ENCODE data around the gene SEC16A. TPM values are rescaled to one million over a fixed set of nuclear protein-coding genes. Genes with fewer than 3 reads are reported as not detected.

Gene SEC16A
- total and polyA plus RNA-seq, 2 donors (not counting 3 experiments of a cell fraction or from before 2014, with no cell fraction given), result 34.5 to 80.6 TPM

- CTCF ChIA-PET, result interaction anchor here (0.8 to 1.5 kb wide), 7 partner anchors 9 to 97 kb away, joined by 3 to 12 read pairs (median 3); partner anchors contain the start of gene INPP5E
Observed at GRCh38 chr9:136409557-136410455, 73.0 kb downstream of the SEC16A start.

GRCh38 chr9:136407911-136408310 is 74.9 kb downstream of the SEC16A start:
- FAIRE-seq (no peak), DNase-seq (ENCODE audit: low read depth, low spot score) (no peak)
- H3K4me3 ChIP-seq (replicated peaks in 1 of 3; ENCODE audit: insufficient read depth in 1 of 3, low read depth in 1 of 3, low read length in 3 of 3), result no peak overlapping the region
- H2AFZ ChIP-seq (ENCODE audit: low read depth, low read length), result no peak overlapping the region
- no peak overlapping the region for H3K27ac ChIP-seq (ENCODE audit: insufficient read depth, low read depth, low read length)
- intact Hi-C loops (cut with micrococcal nuclease) (no loop called here), dilution Hi-C loops (cut with MboI; ENCODE audit: extremely low pct_ligation_motif_present, low sequenced_read_pairs) (no loop called here)
- peaks cover 20% of the 10 kb centered on the region for H3K4me1 ChIP-seq (ENCODE audit: control insufficient read depth, extremely low read depth, insufficient read depth, low read length)
- no peaks in the 10 kb centered on the region for H3K9me1 ChIP-seq (replicated peaks; ENCODE audit: control insufficient read depth, extremely low read depth, insufficient read depth, low read length)
- H4K20me1 ChIP-seq (replicated peaks; ENCODE audit: control insufficient read depth, extremely low read depth, insufficient read depth, low read length), result no peaks in the 10 kb centered on the region
- CTCF ChIA-PET, result no interaction called here
- H3K9ac ChIP-seq (replicated peaks; ENCODE audit: extremely low read depth, insufficient read depth, low read length), result no peak overlapping the region
- H3K79me2 ChIP-seq (ENCODE audit: control insufficient read depth, insufficient read depth, low read length), result peaks cover 38% of the 10 kb centered on the region
- TF ChIP-seq CTCF (IDR thresholded peaks at IDR 0.05; ENCODE audit: extremely low read depth in 1 of 2, insufficient read depth in 1 of 2, low read depth in 1 of 2, low read length in 2 of 2), result no peak
- TF ChIP-seq MAX (IDR thresholded peaks at IDR 0.05; ENCODE audit: insufficient read depth, insufficient read length), result no peak
- no peak for TF ChIP-seq EZH2 (IDR thresholded peaks at IDR 0.05; ENCODE audit: borderline replicate concordance, low read depth, low read length, severe bottlenecking)
- no peak for TF ChIP-seq JUN (IDR thresholded peaks at IDR 0.05; ENCODE audit: borderline replicate concordance, insufficient read depth, insufficient read length, low read depth)
- no peak for TF ChIP-seq GATA2 (IDR thresholded peaks at IDR 0.05; ENCODE audit: insufficient read depth, insufficient read length, low read depth, low read length)
- H3K36me3 ChIP-seq (ENCODE audit: control insufficient read depth in 2 of 2, extremely low read depth in 1 of 2, insufficient read depth in 2 of 2, low read length in 2 of 2), result peaks cover 0 to 22% of the 10 kb centered on the region in 2 experiments
- POLR2A ChIA-PET, result no interaction called here
- no TSS peak for BruUV-seq (replicated peaks)
- no peaks in the 10 kb centered on the region for H3K27me3 ChIP-seq (ENCODE audit: control insufficient read depth in 2 of 2, insufficient read depth in 2 of 2, low read length in 2 of 2)
- H3K4me2 ChIP-seq (ENCODE audit: insufficient read depth, low read length), result no peak overlapping the region
- H3K9me3 ChIP-seq (replicated peaks; ENCODE audit: control insufficient read depth, insufficient read depth, low read length), result no peaks in the 10 kb centered on the region

More at GRCh38 chr9:136409557-136410455, 73.0 kb downstream of the SEC16A start:
- Histone ChIP-seq H2AFZ (ENCODE audit: low read depth, low read length) (peak overlapping the region; percentile 6), H3K9ac (replicated peaks; ENCODE audit: extremely low read depth, insufficient read depth, low read length) (peak overlapping the region; percentile 41), H3K9me3 (replicated peaks; ENCODE audit: control insufficient read depth, insufficient read depth, low read length) (no peaks in the 10 kb centered on the region), H3K4me1 (ENCODE audit: control insufficient read depth, extremely low read depth, insufficient read depth, low read length) (peaks cover 20% of the 10 kb centered on the region), H3K9me1 (replicated peaks; ENCODE audit: control insufficient read depth, extremely low read depth, insufficient read depth, low read length) (no peaks in the 10 kb centered on the region), H3K27ac (ENCODE audit: insufficient read depth, low read depth, low read length) (peak overlapping the region; percentile 57), H3K4me2 (ENCODE audit: insufficient read depth, low read length) (peak overlapping the region; percentile 23), H3K4me3 (replicated peaks in 1 of 3; ENCODE audit: insufficient read depth in 1 of 3, low read depth in 1 of 3, low read length in 3 of 3) (peak overlapping the region; percentile 3 to 78 (median 46)), H4K20me1 (replicated peaks; ENCODE audit: control insufficient read depth, extremely low read depth, insufficient read depth, low read length) (no peaks in the 10 kb centered on the region), H3K79me2 (ENCODE audit: control insufficient read depth, insufficient read depth, low read length) (peaks cover 43% of the 10 kb centered on the region), H3K36me3 (ENCODE audit: control insufficient read depth in 2 of 2, extremely low read depth in 1 of 2, insufficient read depth in 2 of 2, low read length in 2 of 2) (peaks cover 6 to 28% of the 10 kb centered on the region in 2 experiments), H3K27me3 (ENCODE audit: control insufficient read depth in 2 of 2, insufficient read depth in 2 of 2, low read length in 2 of 2) (no peaks in the 10 kb centered on the region)
- intact Hi-C loops (cut with micrococcal nuclease), result loop anchor here (1.0 to 2.0 kb wide), 2 partner anchors 10 to 29 kb away; partner anchors contain the start of genes INPP5E and SNAPC4
- peak; percentile 44 for DNase-seq (ENCODE audit: low read depth, low spot score)
- dilution Hi-C loops (cut with MboI; ENCODE audit: extremely low pct_ligation_motif_present, low sequenced_read_pairs), result no loop called here
- POLR2A ChIA-PET, result no interaction called here
- TF ChIP-seq MYC (IDR thresholded peaks at IDR 0.05; ENCODE audit: low read depth, low read length) (peak; percentile 66), MAX (IDR thresholded peaks at IDR 0.05; ENCODE audit: insufficient read depth, insufficient read length) (peak; percentile 72), GATA2 (IDR thresholded peaks at IDR 0.05; ENCODE audit: insufficient read depth, insufficient read length, low read depth, low read length) (no peak)
- TSS peak; percentile 63 for BruUV-seq (replicated peaks)
- peak; percentile 38 for FAIRE-seq

Data from endothelial cell of umbilical vein (primary cell).